ENCODE data around the gene TPD52L2. TPM values are rescaled to one million over a fixed set of nuclear protein-coding genes. Genes with fewer than 3 reads are reported as not detected.

Gene TPD52L2
- polyA plus RNA-seq, 1 experiment: 202 TPM

- CTCF ChIA-PET: no interaction called here
- no peak for TF ChIP-seq CTCF (IDR thresholded peaks at IDR 0.05; ENCODE audit: low read depth, low read length)
- no peaks in the 10 kb centered on the region; the same call in 1 of the 2 replicates for H3K9me3 ChIP-seq (ENCODE audit: control insufficient read depth, insufficient read depth, low read length)
- POLR2A ChIA-PET: no interaction called here
- H3K27me3 ChIP-seq (ENCODE audit: control insufficient read depth, insufficient read depth, low read length): peaks cover 2% of the 10 kb centered on the region
- no peak overlapping the region for H3K27ac ChIP-seq (ENCODE audit: low read depth, low read length)
- DNase-seq (ENCODE audit: low read depth, low spot score): no peak
- no peak overlapping the region for H3K4me3 ChIP-seq (ENCODE audit: low read depth, low read length)
These were observed 20.5 kb upstream of the TPD52L2 start for GRCh38 chr20:63844511-63844991.

GRCh38 chr20:63846128-63846771, 18.8 kb upstream of the TPD52L2 start:
- no peaks in the 10 kb centered on the region; the same call in 1 of the 2 replicates for H3K9me3 ChIP-seq (ENCODE audit: control insufficient read depth, insufficient read depth, low read length)
- no peak for TF ChIP-seq CTCF (IDR thresholded peaks at IDR 0.05; ENCODE audit: low read depth, low read length)
- ChIA-PET POLR2A (interaction anchor here (0.7 to 1.4 kb wide), 2 partner anchors 12 to 106 kb away, joined by 4 to 6 read pairs; no protein-coding TSS in a partner anchor), CTCF (interaction anchor here (0.6 to 0.7 kb wide), 2 partner anchors 18 to 947 kb away, joined by 3 to 5 read pairs; no protein-coding TSS in a partner anchor)
- peak overlapping the region; percentile 17; the same call in 1 of the 2 replicates for H3K4me3 ChIP-seq (ENCODE audit: low read depth, low read length)
- H3K27ac ChIP-seq (ENCODE audit: low read depth, low read length): no peak overlapping the region
- no peak for DNase-seq (ENCODE audit: low read depth, low spot score)
- H3K27me3 ChIP-seq (ENCODE audit: control insufficient read depth, insufficient read depth, low read length): peaks cover 2% of the 10 kb centered on the region

GRCh38 chr20:63846888-63847236, 18.2 kb upstream of the TPD52L2 start:
- POLR2A ChIA-PET: interaction anchor here (1.4 kb wide), 2 partner anchors 12 to 19 kb away, joined by 3 to 4 read pairs; no protein-coding TSS in a partner anchor
- no peak for DNase-seq (ENCODE audit: low read depth, low spot score)
- CTCF ChIA-PET: interaction anchor here (1.5 kb wide), 1 partner anchor 12 kb away, joined by 4 read pairs; no protein-coding TSS in a partner anchor
- TF ChIP-seq CTCF (IDR thresholded peaks at IDR 0.05; ENCODE audit: low read depth, low read length): no peak
- Histone ChIP-seq H3K4me3 (ENCODE audit: low read depth, low read length) (no peak overlapping the region), H3K9me3 (ENCODE audit: control insufficient read depth, insufficient read depth, low read length) (no peaks in the 10 kb centered on the region; the same call in 1 of the 2 replicates), H3K27me3 (ENCODE audit: control insufficient read depth, insufficient read depth, low read length) (peaks cover 2% of the 10 kb centered on the region), H3K27ac (ENCODE audit: low read depth, low read length) (no peak overlapping the region)

GRCh38 chr20:63847237-63848002, 17.6 kb upstream of the TPD52L2 start:
- CTCF ChIA-PET: interaction anchor here (0.6 to 1.5 kb wide), 2 partner anchors 11 to 22 kb away, joined by 3 to 4 read pairs; no protein-coding TSS in a partner anchor
- DNase-seq (ENCODE audit: low read depth, low spot score): no peak
- POLR2A ChIA-PET: interaction anchor here (0.9 to 1.4 kb wide), 3 partner anchors 11 to 107 kb away, joined by 3 to 4 read pairs (median 3); no protein-coding TSS in a partner anchor
- TF ChIP-seq CTCF (IDR thresholded peaks at IDR 0.05; ENCODE audit: low read depth, low read length): no peak
- H3K27me3 ChIP-seq (ENCODE audit: control insufficient read depth, insufficient read depth, low read length): peaks cover 2% of the 10 kb centered on the region
- no peak overlapping the region for H3K4me3 ChIP-seq (ENCODE audit: low read depth, low read length)
- no peaks in the 10 kb centered on the region; the same call in 1 of the 2 replicates for H3K9me3 ChIP-seq (ENCODE audit: control insufficient read depth, insufficient read depth, low read length)
- H3K27ac ChIP-seq (ENCODE audit: low read depth, low read length): no peak overlapping the region

Measured in AG04450 (cell line).